HEK293T (cell line): Measurements from ENCODE around the gene SIMC1.

Experiments
- CTCF ChIA-PET: fragments of 350-600 bp; formaldehyde crosslinking; extraction: SDS; loops from one replicate; lab custom pipeline; 2021; ENCODE audit warnings: antibody characterized with exemption, inconsistent platforms; lab: Yijun Ruan, JAX
- POLR2A ChIA-PET: fragments of 350-600 bp; formaldehyde crosslinking; extraction: SDS; loops from one replicate; lab custom pipeline; 2020; ENCODE audit warnings: antibody characterized with exemption, inconsistent platforms; lab: Yijun Ruan, JAX
- DNase-seq: peaks from one replicate; pipeline ENCODE4 v3.0.0; 2012; ENCODE audit warnings: mixed read lengths; ENCODE audit errors: extremely low spot score
- ARNT ChIP-seq: fragments of 450-650 bp; IDR thresholded peaks from 2 replicates; pipeline ENCODE4 v1.6.1; 2017; ENCODE audit warnings: mild to moderate bottlenecking
- BHLHE40 ChIP-seq: fragments of 450-650 bp; IDR thresholded peaks from 2 replicates; pipeline ENCODE4 v1.6.1; 2016; ENCODE audit warnings: mild to moderate bottlenecking, moderate library complexity, borderline replicate concordance
- CTBP1 ChIP-seq: fragments of 450-650 bp; IDR thresholded peaks from 2 replicates; pipeline ENCODE4 v1.6.1; 2016; ENCODE audit warnings: borderline replicate concordance
- ELF4 ChIP-seq: fragments of 450-650 bp; IDR thresholded peaks from 2 replicates; pipeline ENCODE4 v1.6.1; 2017; ENCODE audit warnings: antibody characterized with exemption
- FOXA1 ChIP-seq: fragments of 450-650 bp; IDR thresholded peaks from 2 replicates; pipeline ENCODE4 v1.6.1; 2016; ENCODE audit warnings: mild to moderate bottlenecking
- FOXK2 ChIP-seq: fragments of 450-650 bp; IDR thresholded peaks from 2 replicates; pipeline ENCODE4 v1.6.1; 2016; ENCODE audit warnings: mild to moderate bottlenecking
- FOXM1 ChIP-seq: fragments of 450-650 bp; IDR thresholded peaks from 2 replicates; pipeline ENCODE4 v1.6.1; 2017; ENCODE audit warnings: mild to moderate bottlenecking, borderline replicate concordance
- HDGF ChIP-seq: fragments of 450-650 bp; IDR thresholded peaks from 2 replicates; pipeline ENCODE4 v1.6.1; 2017; ENCODE audit warnings: antibody characterized with exemption, borderline replicate concordance
- L3MBTL2 ChIP-seq: fragments of 450-650 bp; conservative IDR thresholded peaks from 2 replicates; pipeline ENCODE4 v1.6.1; 2016; ENCODE audit warnings: mild to moderate bottlenecking
- LEF1 ChIP-seq: fragments of 450-650 bp; IDR thresholded peaks from 2 replicates; pipeline ENCODE4 v1.6.1; 2017; ENCODE audit warnings: mild to moderate bottlenecking, borderline replicate concordance
- NFRKB ChIP-seq: fragments of 450-650 bp; IDR thresholded peaks from 2 replicates; pipeline ENCODE4 v1.6.1; 2016; ENCODE audit warnings: mild to moderate bottlenecking, moderate library complexity
- SP1 ChIP-seq: fragments of 450-650 bp; IDR thresholded peaks from 2 replicates; pipeline ENCODE4 v1.6.1; 2017
- SUZ12 ChIP-seq: fragments of 450-650 bp; IDR thresholded peaks from 2 replicates; pipeline ENCODE4 v1.6.1; 2016; ENCODE audit warnings: mild to moderate bottlenecking
- TARDBP ChIP-seq: fragments of 450-650 bp; IDR thresholded peaks from 2 replicates; pipeline ENCODE4 v1.6.1; 2016
- ZNF384 ChIP-seq: fragments of 450-650 bp; IDR thresholded peaks from 2 replicates; pipeline ENCODE4 v1.6.1; 2016
- TF ChIP-seq, protein P1 (sequence below): fragments of 450-650 bp; IDR thresholded peaks from 2 replicates; pipeline ENCODE4 v1.6.1; 2016

SIMC1 gene

DNA sequence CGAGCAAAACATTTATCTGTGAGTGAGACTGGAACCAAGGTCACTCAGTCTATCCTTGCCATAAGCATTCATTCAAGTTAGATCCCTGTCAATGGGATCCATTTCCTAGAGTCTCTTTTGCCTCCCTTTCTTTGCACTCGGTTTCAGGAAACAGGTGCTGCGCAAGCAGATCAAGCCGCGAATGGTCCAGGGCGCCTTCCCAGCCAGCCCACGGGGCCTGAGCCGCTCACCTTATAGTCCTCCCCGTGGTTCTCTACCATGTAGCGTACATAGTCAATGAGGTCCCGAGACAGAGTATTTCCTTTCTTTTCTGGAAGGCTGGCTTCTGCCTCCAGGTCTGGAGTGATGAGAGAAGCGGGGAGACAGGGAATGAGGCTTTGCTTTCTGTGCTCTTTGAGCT, 146.8 kb downstream of the SIMC1 start:
- DNase-seq, result no peak
- POLR2A ChIA-PET, result interaction anchor here (0.6 kb wide), 1 partner anchor 655 kb away, joined by 3 read pairs; no protein-coding TSS in a partner anchor
- TF ChIP-seq, protein P1, sequence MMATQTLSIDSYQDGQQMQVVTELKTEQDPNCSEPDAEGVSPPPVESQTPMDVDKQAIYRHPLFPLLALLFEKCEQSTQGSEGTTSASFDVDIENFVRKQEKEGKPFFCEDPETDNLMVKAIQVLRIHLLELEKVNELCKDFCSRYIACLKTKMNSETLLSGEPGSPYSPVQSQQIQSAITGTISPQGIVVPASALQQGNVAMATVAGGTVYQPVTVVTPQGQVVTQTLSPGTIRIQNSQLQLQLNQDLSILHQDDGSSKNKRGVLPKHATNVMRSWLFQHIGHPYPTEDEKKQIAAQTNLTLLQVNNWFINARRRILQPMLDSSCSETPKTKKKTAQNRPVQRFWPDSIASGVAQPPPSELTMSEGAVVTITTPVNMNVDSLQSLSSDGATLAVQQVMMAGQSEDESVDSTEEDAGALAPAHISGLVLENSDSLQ, result no peak
- no peak for TF ChIP-seq FOXM1
- no peak for TF ChIP-seq TARDBP
- TF ChIP-seq ELF4, result no peak
- no peak for TF ChIP-seq BHLHE40
- TF ChIP-seq CTBP1, result no peak
- TF ChIP-seq LEF1, result no peak
- no peak for TF ChIP-seq HDGF
- TF ChIP-seq ZNF384, result no peak
- no peak for TF ChIP-seq SUZ12
- TF ChIP-seq ARNT, result no peak
- TF ChIP-seq FOXK2, result no peak
- no peak for TF ChIP-seq FOXA1
- no peak for TF ChIP-seq NFRKB
- TF ChIP-seq SP1, result no peak
- CTCF ChIA-PET, result interaction anchor here (0.5 kb wide), 1 partner anchor 44 kb away, joined by 3 read pairs; no protein-coding TSS in a partner anchor

DNA sequence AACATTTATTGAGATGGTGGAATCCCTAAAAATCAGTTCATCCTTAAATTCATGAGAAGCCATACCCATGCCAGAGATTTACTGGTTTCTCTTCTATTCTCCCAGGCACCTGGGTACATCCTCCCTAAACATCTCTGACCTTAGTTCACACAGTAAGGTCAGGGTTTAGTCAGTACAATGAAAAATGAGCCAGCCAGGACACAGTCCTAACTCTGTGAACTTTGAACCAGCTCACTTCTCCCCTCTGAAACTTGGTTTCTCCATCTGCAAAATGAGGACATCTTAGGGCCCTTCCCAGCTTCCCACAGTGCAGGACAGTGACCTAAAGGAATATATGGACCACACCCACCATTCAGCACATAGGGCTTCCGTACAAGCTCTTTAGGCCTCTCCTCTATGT, 148.3 kb downstream of the SIMC1 start:
- DNase-seq, result no peak
- POLR2A ChIA-PET, result no interaction called here
- no peak for TF ChIP-seq HDGF
- TF ChIP-seq FOXA1, result no peak
- no peak for TF ChIP-seq L3MBTL2
- no peak for TF ChIP-seq NFRKB
- no peak for TF ChIP-seq BHLHE40
- no peak for TF ChIP-seq SUZ12
- TF ChIP-seq ARNT, result no peak
- no peak for TF ChIP-seq CTBP1
- TF ChIP-seq SP1, result no peak
- TF ChIP-seq LEF1, result no peak
- no peak for TF ChIP-seq ELF4
- no peak for TF ChIP-seq FOXM1
- TF ChIP-seq ZNF384, result no peak
- no peak for TF ChIP-seq FOXK2
- TF ChIP-seq TARDBP, result no peak
- TF ChIP-seq, protein P1, result no peak
- CTCF ChIA-PET, result no interaction called here

GRCh38 chr5:176387384-176387925, 149.2 kb downstream of the SIMC1 start:
- ChIA-PET CTCF (interaction anchor here (0.7 kb wide), 1 partner anchor 541 kb away, joined by 3 read pairs; no protein-coding TSS in a partner anchor), POLR2A (interaction anchor here (1.0 to 3.3 kb wide), 6 partner anchors 10 to 155 kb away, joined by 4 to 22 read pairs (median 4); partner anchors contain the start of genes KIAA1191 and RNF44)
- TF ChIP-seq HDGF, result no peak
- TF ChIP-seq BHLHE40, result no peak
- TF ChIP-seq LEF1, result no peak
- no peak for TF ChIP-seq ARNT
- no peak for TF ChIP-seq SUZ12
- no peak for DNase-seq

- ChIA-PET POLR2A (interaction anchor here (0.7 to 3.3 kb wide), 10 partner anchors 11 to 155 kb away, joined by 3 to 22 read pairs (median 4); partner anchors contain the start of genes CLTB, FAF2, KIAA1191 and RNF44), CTCF (no interaction called here)
- TF ChIP-seq, protein P1, result no peak
- TF ChIP-seq FOXA1 (no peak), BHLHE40 (no peak), NFRKB (no peak), ELF4 (no peak), SP1 (no peak), FOXM1 (no peak), ZNF384 (no peak), L3MBTL2 (no peak), LEF1 (no peak), ARNT (no peak), SUZ12 (no peak), FOXK2 (no peak), TARDBP (no peak), HDGF (no peak), CTBP1 (no peak)
- DNase-seq, result peak; percentile 41
Observed at GRCh38 chr5:176388003-176388443, 149.8 kb downstream of the SIMC1 start.

DNA sequence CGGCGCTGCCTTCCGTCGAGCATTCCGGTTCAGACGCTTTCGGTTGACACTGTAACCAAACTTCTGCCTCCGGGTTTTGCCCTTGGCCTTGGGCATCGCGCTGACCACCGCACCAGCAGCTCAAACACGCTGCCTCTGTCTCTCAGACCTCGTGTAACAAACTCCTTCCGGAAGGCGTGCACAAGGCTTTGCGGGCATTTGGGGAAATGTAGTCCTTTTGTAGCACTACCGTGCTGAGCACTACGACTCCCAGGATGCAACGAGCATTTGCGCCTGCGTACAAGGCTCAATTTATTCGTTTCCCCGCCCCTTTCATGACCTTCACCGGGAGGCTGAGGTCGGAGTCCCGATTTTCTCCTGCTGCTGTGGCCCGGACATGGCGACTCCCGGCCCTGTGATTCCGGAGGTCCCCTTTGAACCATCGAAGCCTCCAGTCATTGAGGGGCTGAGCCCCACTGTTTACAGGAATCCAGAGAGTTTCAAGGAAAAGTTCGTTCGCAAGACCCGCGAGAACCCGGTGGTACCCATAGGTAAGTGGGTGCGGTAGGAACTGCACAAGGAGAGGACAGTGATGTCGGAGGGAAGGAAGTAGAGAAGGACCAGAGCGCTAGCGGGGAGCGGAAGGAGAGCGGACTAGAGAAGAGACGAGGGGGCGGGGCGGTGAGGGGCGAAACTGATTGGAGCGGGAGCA, 150.4 kb downstream of the SIMC1 start, which contains the start of the genes HIGD2A and NOP16:
Gene HIGD2A (plus strand): TSS at position 308 of the 691 bp plus-strand sequence. CDS start 69 bp downstream, at position 377.
Gene NOP16 (minus strand): TSS at position 155 of the 691 bp plus-strand sequence. CDS start 59 bp downstream, at position 96.
- CTCF ChIA-PET, result no interaction called here
- POLR2A ChIA-PET, result interaction anchor here (0.7 to 3.3 kb wide), 10 partner anchors 11 to 154 kb away, joined by 3 to 22 read pairs (median 4); partner anchors contain the start of genes CLTB, FAF2, KIAA1191 and RNF44
- TF ChIP-seq NFRKB (peak; percentile 72), SUZ12 (no peak), ELF4 (peak; percentile 67), L3MBTL2 (peak; percentile 98), CTBP1 (peak; percentile 98), HDGF (no peak), TARDBP (no peak), BHLHE40 (no peak)
- TF ChIP-seq, protein P1, result peak; percentile 53; the same call in 1 of the 2 replicates
- peak; percentile 98 for DNase-seq
